ENCODE data around the gene TUBB4A.

GRCh38 chr19:6510618-6511017, 8.5 kb upstream of the TUBB4A start:
- TF ChIP-seq, protein P1, sequence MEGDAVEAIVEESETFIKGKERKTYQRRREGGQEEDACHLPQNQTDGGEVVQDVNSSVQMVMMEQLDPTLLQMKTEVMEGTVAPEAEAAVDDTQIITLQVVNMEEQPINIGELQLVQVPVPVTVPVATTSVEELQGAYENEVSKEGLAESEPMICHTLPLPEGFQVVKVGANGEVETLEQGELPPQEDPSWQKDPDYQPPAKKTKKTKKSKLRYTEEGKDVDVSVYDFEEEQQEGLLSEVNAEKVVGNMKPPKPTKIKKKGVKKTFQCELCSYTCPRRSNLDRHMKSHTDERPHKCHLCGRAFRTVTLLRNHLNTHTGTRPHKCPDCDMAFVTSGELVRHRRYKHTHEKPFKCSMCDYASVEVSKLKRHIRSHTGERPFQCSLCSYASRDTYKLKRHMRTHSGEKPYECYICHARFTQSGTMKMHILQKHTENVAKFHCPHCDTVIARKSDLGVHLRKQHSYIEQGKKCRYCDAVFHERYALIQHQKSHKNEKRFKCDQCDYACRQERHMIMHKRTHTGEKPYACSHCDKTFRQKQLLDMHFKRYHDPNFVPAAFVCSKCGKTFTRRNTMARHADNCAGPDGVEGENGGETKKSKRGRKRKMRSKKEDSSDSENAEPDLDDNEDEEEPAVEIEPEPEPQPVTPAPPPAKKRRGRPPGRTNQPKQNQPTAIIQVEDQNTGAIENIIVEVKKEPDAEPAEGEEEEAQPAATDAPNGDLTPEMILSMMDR (IDR thresholded peaks at IDR 0.05; ENCODE audit: low read depth, low read length): no peak
- no peak for TF ChIP-seq POLR2A (IDR thresholded peaks at IDR 0.05; ENCODE audit: extremely low read depth, insufficient read length)
- TF ChIP-seq, protein P2, sequence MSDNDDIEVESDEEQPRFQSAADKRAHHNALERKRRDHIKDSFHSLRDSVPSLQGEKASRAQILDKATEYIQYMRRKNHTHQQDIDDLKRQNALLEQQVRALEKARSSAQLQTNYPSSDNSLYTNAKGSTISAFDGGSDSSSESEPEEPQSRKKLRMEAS (IDR thresholded peaks at IDR 0.05; ENCODE audit: low read depth, low read length): no peak

Measured in NB4 (cell line).